Panc1 (cell line): ENCODE results near the gene FAIM. TPM values are rescaled to one million over a fixed set of nuclear protein-coding genes. Genes with fewer than 3 reads are reported as not detected.

Experiments
- ATAC-seq: fragments of 200-7000 bp; cut with Tn5 transposase; 2 replicates; pipeline ENCODE4 v1.9.1; 2020; ENCODE audit warnings: mild to moderate bottlenecking, moderate library complexity
- BruUV-seq: library from RNA; stranded (reverse); fragments of 400-500 nt; replicated peaks from 2 replicates; lab custom pipeline; 2021; lab: Mats Ljungman, UMichigan
- CTCF ChIA-PET: fragments of 300-600 bp; sonication (Branson Sonifier 250); formaldehyde crosslinking; loops from one replicate; lab custom pipeline; 2022; ENCODE audit warnings: antibody characterized with exemption; lab: Charles Lee
- POLR2A ChIA-PET: fragments of 300-600 bp; sonication (Branson Sonifier 250); formaldehyde crosslinking; loops from one replicate; lab custom pipeline; 2022; ENCODE audit warnings: antibody characterized with exemption; lab: Charles Lee
- DNase-seq: peaks from one replicate; pipeline ENCODE4 v3.0.0-alpha.2; 2010; ENCODE audit warnings: low read depth, low spot score
- H3K27ac ChIP-seq: 2 replicates; pipeline ENCODE4 v1.5.1; 2011; ENCODE audit warnings: mild to moderate bottlenecking, low read length, inconsistent platforms
- H3K27me3 ChIP-seq: fragments of 200-500 bp; sonication (Bioruptor generic); 2 replicates; pipeline ENCODE4 v1.6.0; 2014; ENCODE audit warnings: low read length, inconsistent platforms; ENCODE audit not compliant: control insufficient read depth, insufficient read depth
- H3K36me3 ChIP-seq: fragments of 200-500 bp; sonication (Bioruptor generic); 2 replicates; pipeline ENCODE4 v1.5.1; 2014; ENCODE audit warnings: inconsistent platforms, mild to moderate bottlenecking, low read length, moderate library complexity; ENCODE audit not compliant: control insufficient read depth, insufficient read depth
- H3K4me1 ChIP-seq: 2 replicates; pipeline ENCODE4 v1.5.1; 2011; ENCODE audit warnings: inconsistent platforms, mild to moderate bottlenecking, low read length, moderate library complexity; ENCODE audit not compliant: control insufficient read depth, insufficient read depth
- H3K4me3 ChIP-seq, 2 experiments: 2 replicates each; pipeline ENCODE4 v1.5.1; 2011 to 2012; ENCODE audit warnings: low read depth in 2 of 2, low read length in 2 of 2, mild to moderate bottlenecking in 2 of 2, inconsistent platforms in 1 of 2, moderate library complexity in 1 of 2
- H3K9me3 ChIP-seq: fragments of 200-500 bp; sonication (Bioruptor generic); 2 replicates; pipeline ENCODE4 v1.5.1; 2014; ENCODE audit warnings: low read depth, mild to moderate bottlenecking, inconsistent platforms, low read length, moderate library complexity; ENCODE audit not compliant: control insufficient read depth, insufficient read depth
- POLR2AphosphoS5 ChIP-seq: IDR thresholded peaks from 2 replicates; pipeline ENCODE4 v1.6.1; 2012; ENCODE audit warnings: mild to moderate bottlenecking, low read depth, low read length, moderate library complexity
- SIN3A ChIP-seq: IDR thresholded peaks from 2 replicates; pipeline ENCODE4 v1.6.1; 2012; ENCODE audit warnings: low read depth, mild to moderate bottlenecking, low read length, moderate library complexity, borderline replicate concordance; ENCODE audit not compliant: insufficient read depth
- TCF7L2 ChIP-seq: IDR thresholded peaks from 2 replicates; pipeline ENCODE4 v1.6.1; 2011; ENCODE audit warnings: mild to moderate bottlenecking, low read depth, low read length, inconsistent platforms
- in situ Hi-C: cut with HindIII; loops from 2 replicates; pipeline ENCODE4 v1.10.0; 2016; ENCODE audit warnings: low sequenced_read_pairs, low pct_unique_long_range_greater_than_20kb
- intact Hi-C: fragments of 100-400 bp; cut with micrococcal nuclease; formaldehyde crosslinking; loops from one replicate; pipeline ENCODE4 v1.10.0; 2022; ENCODE audit not compliant: unreplicated experiment
- total RNA-seq: library from RNA; stranded (reverse); gene quantifications from one replicate; pipeline ENCODE4 v1.2.1, GENCODE V29; 2021; ENCODE audit not compliant: unreplicated experiment
- TF ChIP-seq, protein P1 (sequence below): fragments of 450-650 bp; IDR thresholded peaks from 2 replicates; pipeline ENCODE4 v1.5.1; 2017; ENCODE audit warnings: mild to moderate bottlenecking
- TF ChIP-seq, protein P2 (sequence below), 2 experiments: IDR thresholded peaks; 2 replicates each; pipeline ENCODE4 v1.6.1; 2011 to 2012; ENCODE audit warnings: low read depth in 2 of 2, control low read depth in 1 of 2, low read length in 1 of 2, mild to moderate bottlenecking in 1 of 2, moderate library complexity in 1 of 2; ENCODE audit not compliant: insufficient read depth in 1 of 2

Gene FAIM
- total RNA-seq, 1 experiment from 2014 or later = 18.8 TPM

DNA sequence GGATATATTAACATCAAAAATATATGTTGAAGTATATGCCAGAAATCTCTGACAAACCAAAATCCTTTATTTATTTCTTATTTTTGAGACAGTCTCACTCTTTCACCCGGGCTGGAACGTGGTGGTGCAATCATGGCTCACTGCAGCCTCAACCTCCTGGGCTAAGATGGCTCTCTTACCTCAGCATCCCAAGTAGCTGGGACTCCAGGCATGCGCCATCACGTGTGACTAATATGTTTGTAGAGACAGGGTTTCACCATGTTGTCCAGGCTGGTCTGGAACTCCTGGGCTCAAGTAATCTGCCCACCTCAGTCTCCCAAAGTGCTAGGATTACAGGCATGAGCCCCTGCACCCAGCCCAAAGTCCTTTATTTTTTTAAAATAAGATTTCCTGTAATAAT lies 11.9 kb downstream of the FAIM start:
- Histone ChIP-seq H3K4me3 (no peak overlapping the region), H3K27ac (no peak overlapping the region), H3K27me3 (no peaks in the 10 kb centered on the region), H3K4me1 (0 out of 2 replicates have a peak, but pooled peaks cover 7% of the 10 kb centered on the region), H3K36me3 (no peaks in the 10 kb centered on the region), H3K9me3 (no peaks in the 10 kb centered on the region)
- in situ Hi-C loops (no loop called here), intact Hi-C loops (no loop called here)
- POLR2A ChIA-PET = no interaction called here
- DNase-seq (no peak), ATAC-seq (no peak)
- no TSS peak for BruUV-seq
- TF ChIP-seq, protein P1, sequence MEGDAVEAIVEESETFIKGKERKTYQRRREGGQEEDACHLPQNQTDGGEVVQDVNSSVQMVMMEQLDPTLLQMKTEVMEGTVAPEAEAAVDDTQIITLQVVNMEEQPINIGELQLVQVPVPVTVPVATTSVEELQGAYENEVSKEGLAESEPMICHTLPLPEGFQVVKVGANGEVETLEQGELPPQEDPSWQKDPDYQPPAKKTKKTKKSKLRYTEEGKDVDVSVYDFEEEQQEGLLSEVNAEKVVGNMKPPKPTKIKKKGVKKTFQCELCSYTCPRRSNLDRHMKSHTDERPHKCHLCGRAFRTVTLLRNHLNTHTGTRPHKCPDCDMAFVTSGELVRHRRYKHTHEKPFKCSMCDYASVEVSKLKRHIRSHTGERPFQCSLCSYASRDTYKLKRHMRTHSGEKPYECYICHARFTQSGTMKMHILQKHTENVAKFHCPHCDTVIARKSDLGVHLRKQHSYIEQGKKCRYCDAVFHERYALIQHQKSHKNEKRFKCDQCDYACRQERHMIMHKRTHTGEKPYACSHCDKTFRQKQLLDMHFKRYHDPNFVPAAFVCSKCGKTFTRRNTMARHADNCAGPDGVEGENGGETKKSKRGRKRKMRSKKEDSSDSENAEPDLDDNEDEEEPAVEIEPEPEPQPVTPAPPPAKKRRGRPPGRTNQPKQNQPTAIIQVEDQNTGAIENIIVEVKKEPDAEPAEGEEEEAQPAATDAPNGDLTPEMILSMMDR = no peak
- TF ChIP-seq TCF7L2 (no peak), POLR2AphosphoS5 (no peak), SIN3A (no peak)
- TF ChIP-seq, protein P2, sequence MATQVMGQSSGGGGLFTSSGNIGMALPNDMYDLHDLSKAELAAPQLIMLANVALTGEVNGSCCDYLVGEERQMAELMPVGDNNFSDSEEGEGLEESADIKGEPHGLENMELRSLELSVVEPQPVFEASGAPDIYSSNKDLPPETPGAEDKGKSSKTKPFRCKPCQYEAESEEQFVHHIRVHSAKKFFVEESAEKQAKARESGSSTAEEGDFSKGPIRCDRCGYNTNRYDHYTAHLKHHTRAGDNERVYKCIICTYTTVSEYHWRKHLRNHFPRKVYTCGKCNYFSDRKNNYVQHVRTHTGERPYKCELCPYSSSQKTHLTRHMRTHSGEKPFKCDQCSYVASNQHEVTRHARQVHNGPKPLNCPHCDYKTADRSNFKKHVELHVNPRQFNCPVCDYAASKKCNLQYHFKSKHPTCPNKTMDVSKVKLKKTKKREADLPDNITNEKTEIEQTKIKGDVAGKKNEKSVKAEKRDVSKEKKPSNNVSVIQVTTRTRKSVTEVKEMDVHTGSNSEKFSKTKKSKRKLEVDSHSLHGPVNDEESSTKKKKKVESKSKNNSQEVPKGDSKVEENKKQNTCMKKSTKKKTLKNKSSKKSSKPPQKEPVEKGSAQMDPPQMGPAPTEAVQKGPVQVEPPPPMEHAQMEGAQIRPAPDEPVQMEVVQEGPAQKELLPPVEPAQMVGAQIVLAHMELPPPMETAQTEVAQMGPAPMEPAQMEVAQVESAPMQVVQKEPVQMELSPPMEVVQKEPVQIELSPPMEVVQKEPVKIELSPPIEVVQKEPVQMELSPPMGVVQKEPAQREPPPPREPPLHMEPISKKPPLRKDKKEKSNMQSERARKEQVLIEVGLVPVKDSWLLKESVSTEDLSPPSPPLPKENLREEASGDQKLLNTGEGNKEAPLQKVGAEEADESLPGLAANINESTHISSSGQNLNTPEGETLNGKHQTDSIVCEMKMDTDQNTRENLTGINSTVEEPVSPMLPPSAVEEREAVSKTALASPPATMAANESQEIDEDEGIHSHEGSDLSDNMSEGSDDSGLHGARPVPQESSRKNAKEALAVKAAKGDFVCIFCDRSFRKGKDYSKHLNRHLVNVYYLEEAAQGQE (IDR thresholded peaks at IDR 0.05; ENCODE audit: insufficient read depth in 1 of 2, low read depth in 2 of 2, low read length in 1 of 2) = no peak
- CTCF ChIA-PET = no interaction called here

DNA sequence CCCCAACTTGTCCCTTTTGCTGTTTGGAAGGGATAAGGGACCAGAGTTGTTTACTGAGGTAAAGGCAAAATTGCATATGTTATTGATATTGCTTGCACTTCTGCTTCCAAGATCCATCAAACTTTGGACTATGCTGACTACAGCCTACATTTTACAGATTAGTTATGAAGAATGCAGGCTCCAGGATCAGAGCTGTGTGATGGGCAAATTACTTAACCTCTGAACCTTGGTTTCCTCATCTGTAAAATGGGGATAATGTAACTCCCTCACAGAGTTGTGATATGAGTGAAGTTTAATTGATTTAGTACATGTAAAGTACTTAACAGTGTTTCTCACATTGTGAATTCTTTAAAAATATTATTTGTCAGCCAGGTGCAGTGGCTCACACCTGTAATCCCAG lies 15.9 kb downstream of the FAIM start:
- DNase-seq = no peak
- intact Hi-C loops = no loop called here

More for the DNA sequence above, 15.9 kb downstream of the FAIM start:
- H3K27ac ChIP-seq = no peak overlapping the region
- no peak overlapping the region for H3K4me3 ChIP-seq
- H3K36me3 ChIP-seq = no peaks in the 10 kb centered on the region
- no peaks in the 10 kb centered on the region for H3K9me3 ChIP-seq
- no TSS peak for BruUV-seq
- in situ Hi-C loops = no loop called here
- POLR2A ChIA-PET = no interaction called here
- no peak for ATAC-seq
- TF ChIP-seq, protein P1 = no peak
- TF ChIP-seq POLR2AphosphoS5 = no peak
- TF ChIP-seq, protein P2 (IDR thresholded peaks at IDR 0.05; ENCODE audit: insufficient read depth in 1 of 2, low read depth in 2 of 2, low read length in 1 of 2) = no peak
- CTCF ChIA-PET = no interaction called here
- no peaks in the 10 kb centered on the region for H3K27me3 ChIP-seq
- H3K4me1 ChIP-seq = peaks cover 3% of the 10 kb centered on the region; the same call in 1 of the 2 replicates
